ENCODE measurements around the gene UBE2V1.
"Not testable (repeated sequence)": the region's sequence is repeated elsewhere in the genome, so short reads cannot be mapped to it uniquely, and the experiment has no call there.

UBE2V1 gene

GRCh38 chr20:50092436-50092835 lies 20.5 kb downstream of the UBE2V1 start:
- DNase-seq: no peak

- no peak for DNase-seq
These were observed 23.2 kb downstream of the UBE2V1 start for GRCh38 chr20:50089787-50090177.

- DNase-seq: no peak
These were observed 23.7 kb downstream of the UBE2V1 start for GRCh38 chr20:50089140-50089786.

- no peak for DNase-seq
These were observed 24.9 kb downstream of the UBE2V1 start for GRCh38 chr20:50088022-50088421.

- DNase-seq: peak; percentile 87
These were observed 27.2 kb downstream of the UBE2V1 start for GRCh38 chr20:50085481-50086365.

GRCh38 chr20:50085146-50085480 lies 27.8 kb downstream of the UBE2V1 start:
- DNase-seq: no peak

- DNase-seq: no peak
These were observed 29.9 kb downstream of the UBE2V1 start for GRCh38 chr20:50083034-50083433.

- DNase-seq: not testable (repeated sequence)
These were observed 30.9 kb downstream of the UBE2V1 start for GRCh38 chr20:50082056-50082455.

- no peak for DNase-seq
These were observed 34.9 kb downstream of the UBE2V1 start for GRCh38 chr20:50077818-50078601.

- DNase-seq: no peak
These were observed 39.5 kb downstream of the UBE2V1 start for GRCh38 chr20:50073500-50073899.

- DNase-seq: peak; percentile 74
These were observed 41.7 kb downstream of the UBE2V1 start for GRCh38 chr20:50071039-50071888.

GRCh38 chr20:50070361-50070760 lies 42.6 kb downstream of the UBE2V1 start:
- no peak for DNase-seq

GRCh38 chr20:50068041-50068651 lies 44.8 kb downstream of the UBE2V1 start:
- DNase-seq: no peak

GRCh38 chr20:50067461-50067860 lies 45.5 kb downstream of the UBE2V1 start:
- no peak for DNase-seq

GRCh38 chr20:50067018-50067417 lies 45.9 kb downstream of the UBE2V1 start:
- no peak for DNase-seq

GRCh38 chr20:50066161-50066834 lies 46.7 kb downstream of the UBE2V1 start:
- DNase-seq: no peak

- no peak for DNase-seq
These were observed 47.7 kb downstream of the UBE2V1 start for GRCh38 chr20:50065325-50065615.

- DNase-seq: not testable (repeated sequence)
These were observed 49.2 kb downstream of the UBE2V1 start for GRCh38 chr20:50063763-50064162.

- DNase-seq: no peak
These were observed 50.7 kb downstream of the UBE2V1 start for GRCh38 chr20:50062006-50062838.

GRCh38 chr20:50061151-50062005 lies 51.6 kb downstream of the UBE2V1 start:
- no peak for DNase-seq

Measured in MV-4-11 (cell line).